DND-41 (cell line): Measurements from ENCODE around the gene VPS13A.

Experiments
- EZH2 ChIP-seq: IDR thresholded peaks from 3 replicates; pipeline ENCODE4 v1.6.1; 2012; ENCODE audit warnings: borderline replicate concordance, low read depth, mild to moderate bottlenecking, moderate library complexity, low read length, inconsistent platforms; ENCODE audit not compliant: severe bottlenecking
- TF ChIP-seq, protein P1 (sequence below): IDR thresholded peaks from 2 replicates; pipeline ENCODE4 v1.5.1; 2012; ENCODE audit warnings: borderline replicate concordance, low read length, moderate library complexity, mild to moderate bottlenecking; ENCODE audit not compliant: poor library complexity, severe bottlenecking; ENCODE audit errors: extremely low read depth

DNA sequence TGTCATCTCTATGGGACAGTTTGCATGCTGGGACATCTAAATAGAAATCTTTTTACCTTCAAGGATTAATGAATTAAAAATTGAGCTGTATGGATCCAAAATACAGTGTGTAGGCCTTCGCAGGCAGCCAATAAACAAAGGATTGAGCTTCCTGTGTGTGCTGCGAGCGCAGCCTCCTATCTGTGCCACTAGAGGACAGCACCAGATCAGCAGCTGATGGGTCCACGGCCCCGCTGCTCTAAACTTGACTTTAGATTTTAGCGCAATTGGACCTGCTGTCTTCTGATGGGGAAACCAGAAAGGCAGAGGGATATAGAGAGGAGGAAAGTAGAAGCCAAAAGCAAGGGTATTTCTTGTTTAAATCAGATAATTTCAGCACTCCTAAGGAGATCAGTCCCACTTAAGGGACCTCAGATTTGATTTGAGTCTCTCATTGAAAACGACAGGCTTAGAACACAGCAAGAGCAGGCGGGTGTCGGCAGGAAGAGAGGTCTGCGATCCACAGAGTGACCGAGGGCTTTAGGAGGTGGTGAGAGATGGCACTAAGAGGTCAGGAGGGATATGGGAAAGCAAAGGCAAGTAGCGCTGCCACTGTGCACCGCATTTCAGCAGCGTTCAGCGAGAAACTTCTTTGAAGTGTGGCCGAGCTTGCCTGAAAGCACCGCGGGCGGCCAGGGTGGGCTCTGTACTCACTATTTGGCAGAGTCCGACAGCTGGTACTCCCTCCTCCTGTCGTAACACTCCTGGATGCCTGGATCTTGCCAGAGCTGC is 256.5 kb downstream of the VPS13A start:
- TF ChIP-seq, protein P1, sequence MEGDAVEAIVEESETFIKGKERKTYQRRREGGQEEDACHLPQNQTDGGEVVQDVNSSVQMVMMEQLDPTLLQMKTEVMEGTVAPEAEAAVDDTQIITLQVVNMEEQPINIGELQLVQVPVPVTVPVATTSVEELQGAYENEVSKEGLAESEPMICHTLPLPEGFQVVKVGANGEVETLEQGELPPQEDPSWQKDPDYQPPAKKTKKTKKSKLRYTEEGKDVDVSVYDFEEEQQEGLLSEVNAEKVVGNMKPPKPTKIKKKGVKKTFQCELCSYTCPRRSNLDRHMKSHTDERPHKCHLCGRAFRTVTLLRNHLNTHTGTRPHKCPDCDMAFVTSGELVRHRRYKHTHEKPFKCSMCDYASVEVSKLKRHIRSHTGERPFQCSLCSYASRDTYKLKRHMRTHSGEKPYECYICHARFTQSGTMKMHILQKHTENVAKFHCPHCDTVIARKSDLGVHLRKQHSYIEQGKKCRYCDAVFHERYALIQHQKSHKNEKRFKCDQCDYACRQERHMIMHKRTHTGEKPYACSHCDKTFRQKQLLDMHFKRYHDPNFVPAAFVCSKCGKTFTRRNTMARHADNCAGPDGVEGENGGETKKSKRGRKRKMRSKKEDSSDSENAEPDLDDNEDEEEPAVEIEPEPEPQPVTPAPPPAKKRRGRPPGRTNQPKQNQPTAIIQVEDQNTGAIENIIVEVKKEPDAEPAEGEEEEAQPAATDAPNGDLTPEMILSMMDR, result peak; percentile 95
- no peak for TF ChIP-seq EZH2
